T-cell (primary cell): ENCODE measurements around the gene CDK6. TPM values are rescaled to one million over a fixed set of nuclear protein-coding genes. Genes with fewer than 3 reads are reported as not detected.

ENCODE experiments used
- ATAC-seq, 4 experiments: fragments of 200-7000 bp in 3 of 4; fragments of 150-1000 bp in 1 of 4; cut with Tn5 transposase; replicated peaks in 1 of 4; 1 replicate in 3 of 4; 2 replicates in 1 of 4; pipeline ENCODE4 v1.10.0; 2021; ENCODE audit warnings: moderate library complexity in 3 of 4, mild to moderate bottlenecking in 2 of 4, moderate number of reproducible peaks in 1 of 4
- CTCF ChIA-PET, 2 donors: fragments of 300-600 bp; sonication (Branson Sonifier 250); formaldehyde crosslinking; loops; one replicate each; lab custom pipeline; 2022; ENCODE audit warnings: antibody characterized with exemption in 2 of 2; lab: Charles Lee
- POLR2A ChIA-PET, 2 donors: fragments of 300-600 bp; sonication (Branson Sonifier 250); formaldehyde crosslinking; loops; one replicate each; lab custom pipeline; 2022; ENCODE audit warnings: antibody characterized with exemption in 2 of 2; lab: Charles Lee
- DNase-seq, 35 experiments: peaks; one replicate each; pipeline versions ENCODE4 v3.0.0 to v3.0.0-alpha.2; 2013 to 2023
- H3K27ac ChIP-seq: one replicate; pipeline ENCODE4 v1.5.1; 2013; ENCODE audit warnings: low read length
- H3K27me3 ChIP-seq, 2 experiments: replicated peaks in 1 of 2; 1 replicate in 1 of 2; 2 replicates in 1 of 2; pipeline versions ENCODE4 v1.6.1 to v1.7.0; 2013; ENCODE audit warnings: low read length in 1 of 2, mixed read lengths in 1 of 2; ENCODE audit not compliant: control insufficient read depth in 2 of 2, insufficient read depth in 2 of 2; ENCODE audit errors: extremely low read depth in 1 of 2
- H3K36me3 ChIP-seq, 2 donors: 1 replicate in 1 of 2; 2 replicates in 1 of 2; pipeline versions ENCODE4 v1.6.1 to v1.7.0; 2013; ENCODE audit warnings: low read length in 1 of 2; ENCODE audit not compliant: control insufficient read depth in 2 of 2, insufficient read depth in 1 of 2; ENCODE audit errors: extremely low read depth in 1 of 2
- H3K4me1 ChIP-seq, 2 experiments: 1 replicate in 1 of 2; 2 replicates in 1 of 2; pipeline versions ENCODE4 v1.6.1 to v1.7.0; 2013; ENCODE audit warnings: low read length in 2 of 2, mixed read lengths in 1 of 2; ENCODE audit not compliant: insufficient read depth in 2 of 2, control insufficient read depth in 1 of 2; ENCODE audit errors: extremely low read depth in 1 of 2
- H3K4me3 ChIP-seq, 2 donors: 1 replicate in 1 of 2; 2 replicates in 1 of 2; pipeline versions ENCODE4 v1.5.1 to v1.7.0; 2013; ENCODE audit warnings: mild to moderate bottlenecking in 2 of 2, low read length in 1 of 2, moderate library complexity in 1 of 2; ENCODE audit not compliant: control insufficient read depth in 1 of 2; ENCODE audit errors: extremely low read depth in 1 of 2
- H3K9me3 ChIP-seq: 2 replicates; pipeline ENCODE4 v1.7.0; 2013
- H3K27ac Mint-ChIP-seq, 2 donors: one replicate each; pipeline ENCODE4 v1.8.0; 2020 to 2021; ENCODE audit warnings: mild to moderate bottlenecking in 2 of 2, mixed read lengths in 2 of 2
- H3K27me3 Mint-ChIP-seq, 2 donors: one replicate each; pipeline ENCODE4 v1.8.0; 2021 to 2022; ENCODE audit warnings: mixed read lengths in 2 of 2
- H3K36me3 Mint-ChIP-seq: one replicate; pipeline ENCODE4 v1.8.0; 2021; ENCODE audit warnings: mixed read lengths
- H3K4me1 Mint-ChIP-seq, 3 donors: one replicate each; pipeline ENCODE4 v1.8.0; 2020 to 2022; ENCODE audit warnings: mixed read lengths in 3 of 3, mild to moderate bottlenecking in 1 of 3
- H3K4me3 Mint-ChIP-seq, 3 donors: one replicate each; pipeline ENCODE4 v1.8.0; 2020 to 2022; ENCODE audit warnings: mild to moderate bottlenecking in 3 of 3, mixed read lengths in 3 of 3, moderate library complexity in 3 of 3
- H3K9me3 Mint-ChIP-seq, 3 donors: one replicate each; pipeline ENCODE4 v1.8.0; 2020 to 2022; ENCODE audit warnings: mixed read lengths in 3 of 3
- WGBS: methylation state at CpG from one replicate; pipeline ENCODE4 v1.1.5; 2013; ENCODE audit warnings: missing lambda C conversion rate; ENCODE audit not compliant: insufficient coverage; 5-methylcytosine and 5-hydroxymethylcytosine counted together
- total RNA-seq, 35 experiments: library from RNA in 6 of 35; stranded (reverse) in 6 of 35; fragments of 120-200 nt in 1 of 35; gene quantifications; one replicate each; pipeline versions ENCODE4 v1.2.1 to v1.2.4 and lab custom pipeline; 2013 to 2026

The CDK6 gene
- total RNA-seq, 5 donors from 2014 or later (not counting 1 experiment from before 2014, with no cell fraction given) = 29.8 to 107 (median 43.9) TPM

- WGBS = 93% methylated on average over 10 of the region's 14 CpGs
- POLR2A ChIA-PET = interaction anchor here in 1 of 2 donors (0.6 kb wide), 1 partner anchor 92 kb away, joined by 4 read pairs; no protein-coding TSS in a partner anchor
- H3K4me3 Mint-ChIP-seq = peak overlapping the region in 1 of 3 donors; percentile 2
Observed at GRCh38 chr7:92725161-92725925, 111.0 kb downstream of the CDK6 start.

GRCh38 chr7:92723943-92724342, 112.4 kb downstream of the CDK6 start:
- Mint-ChIP-seq H3K4me3 (no peak overlapping the region), H3K4me1 (peaks cover 11 to 33% (median 28%) of the 10 kb centered on the region in 3 donors), H3K27ac (no peak overlapping the region), H3K9me3 (no peaks in the 10 kb centered on the region), H3K36me3 (peaks cover 38% of the 10 kb centered on the region), H3K27me3 (no peaks in the 10 kb centered on the region)
- WGBS = 100% methylated on average over 1 of the region's 5 CpGs
- ChIA-PET CTCF (interaction anchor here (0.6 to 0.7 kb wide), 4 partner anchors 38 to 509 kb away, joined by 3 to 6 read pairs (median 3); no protein-coding TSS in a partner anchor), POLR2A (interaction anchor here (0.6 kb wide), 7 partner anchors 24 to 458 kb away, joined by 3 to 8 read pairs (median 5); no protein-coding TSS in a partner anchor)
- Histone ChIP-seq H3K4me3 (no peak overlapping the region), H3K4me1 (peaks cover 2 to 4% of the 10 kb centered on the region in 2 experiments), H3K36me3 (peaks cover 3 to 20% of the 10 kb centered on the region in 2 donors), H3K27ac (no peak overlapping the region), H3K27me3 (no peaks in the 10 kb centered on the region), H3K9me3 (no peaks in the 10 kb centered on the region)
- no peak for ATAC-seq
- DNase-seq = no peak

More at GRCh38 chr7:92725161-92725925, 111.0 kb downstream of the CDK6 start:
- Mint-ChIP-seq H3K36me3 (peaks cover 40% of the 10 kb centered on the region), H3K27ac (peak overlapping the region in 1 of 2 donors; percentile 36), H3K9me3 (no peaks in the 10 kb centered on the region), H3K4me1 (peaks cover 6 to 23% (median 23%) of the 10 kb centered on the region in 3 donors), H3K27me3 (no peaks in the 10 kb centered on the region)
- CTCF ChIA-PET = interaction anchor here in 1 of 2 donors (0.7 kb wide), 1 partner anchor 107 kb away, joined by 3 read pairs; no protein-coding TSS in a partner anchor
- Histone ChIP-seq H3K4me1 (peaks cover 0 to under 1% of the 10 kb centered on the region in 2 experiments), H3K27ac (no peak overlapping the region), H3K36me3 (peaks cover 3 to 20% of the 10 kb centered on the region in 2 donors), H3K4me3 (no peak overlapping the region), H3K27me3 (no peaks in the 10 kb centered on the region), H3K9me3 (no peaks in the 10 kb centered on the region)
- DNase-seq (no peak), ATAC-seq (no peak)

DNA sequence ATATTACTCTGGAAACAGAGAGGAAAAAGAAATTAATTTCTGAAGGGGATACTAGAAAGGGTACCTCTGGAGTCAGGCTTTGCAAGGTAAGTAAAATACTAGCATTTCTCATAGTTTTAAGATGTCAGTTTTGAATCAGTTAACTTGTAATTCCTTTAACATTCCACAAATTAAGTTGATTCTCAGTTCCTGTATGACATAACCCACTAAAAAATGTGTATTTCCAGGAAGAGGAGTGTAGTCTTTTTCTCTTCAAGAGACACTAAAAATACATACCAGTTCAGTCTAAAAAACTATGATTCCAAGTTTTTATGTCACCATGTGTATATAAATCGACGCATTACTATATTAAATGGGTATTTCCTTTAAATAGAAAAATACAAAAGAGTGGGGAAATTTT, 113.2 kb downstream of the CDK6 start:
- ChIA-PET POLR2A (interaction anchor here (0.6 kb wide), 7 partner anchors 24 to 457 kb away, joined by 3 to 8 read pairs (median 5); no protein-coding TSS in a partner anchor), CTCF (interaction anchor here in 1 of 2 donors (0.6 kb wide), 1 partner anchor 509 kb away, joined by 3 read pairs; no protein-coding TSS in a partner anchor)
- no CpG with 5 or more reads among the region's 2 CpGs for WGBS
- Mint-ChIP-seq H3K36me3 (peaks cover 38% of the 10 kb centered on the region), H3K4me1 (peaks cover 18 to 40% (median 36%) of the 10 kb centered on the region in 3 donors), H3K27me3 (no peaks in the 10 kb centered on the region), H3K9me3 (no peaks in the 10 kb centered on the region), H3K27ac (no peak overlapping the region), H3K4me3 (no peak overlapping the region)
- H3K27ac ChIP-seq = no peak overlapping the region
- peaks cover 3 to 20% of the 10 kb centered on the region in 2 donors for H3K36me3 ChIP-seq
- no peaks in the 10 kb centered on the region for H3K27me3 ChIP-seq
- H3K4me3 ChIP-seq = no peak overlapping the region
- DNase-seq (no peak), ATAC-seq (no peak)
- H3K4me1 ChIP-seq = peaks cover 7 to 9% of the 10 kb centered on the region in 2 experiments
- H3K9me3 ChIP-seq = no peaks in the 10 kb centered on the region

DNA sequence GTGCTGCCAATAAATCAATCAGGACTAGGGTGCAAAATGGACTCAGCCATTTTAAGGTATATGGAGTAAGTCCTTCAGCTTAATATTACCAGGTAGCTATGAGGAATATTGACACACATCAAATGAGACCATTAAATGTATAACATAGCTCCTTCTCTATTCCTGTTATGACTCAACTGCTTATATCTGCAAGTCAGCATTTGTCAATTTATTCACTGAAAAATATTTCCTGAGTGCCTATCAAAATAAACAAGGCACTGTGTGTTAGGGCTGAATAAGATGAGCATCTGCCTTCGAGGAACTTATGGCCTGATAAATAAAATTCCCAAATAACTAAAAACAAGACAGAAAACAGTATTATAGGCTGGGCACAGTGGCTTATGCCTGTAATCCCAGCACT, 113.8 kb downstream of the CDK6 start:
- no peak overlapping the region for H3K4me3 ChIP-seq
- peaks cover 25 to 47% (median 42%) of the 10 kb centered on the region in 3 donors for H3K4me1 Mint-ChIP-seq
- no CpG with 5 or more reads among the region's 1 CpG for WGBS
- H3K4me3 Mint-ChIP-seq = no peak overlapping the region
- H3K27me3 Mint-ChIP-seq = no peaks in the 10 kb centered on the region
- peaks cover 3 to 20% of the 10 kb centered on the region in 2 donors for H3K36me3 ChIP-seq
- ATAC-seq (no peak), DNase-seq (no peak)
- no peak overlapping the region for H3K27ac ChIP-seq
- POLR2A ChIA-PET = interaction anchor here (0.5 to 0.6 kb wide), 3 partner anchors 37 to 468 kb away, joined by 3 to 10 read pairs (median 5); no protein-coding TSS in a partner anchor
- H3K27me3 ChIP-seq = no peaks in the 10 kb centered on the region
- peak overlapping the region in 1 of 2 donors; percentile 28 for H3K27ac Mint-ChIP-seq
- no peaks in the 10 kb centered on the region for H3K9me3 ChIP-seq
- H3K4me1 ChIP-seq = peaks cover 9 to 16% of the 10 kb centered on the region in 2 experiments
- H3K36me3 Mint-ChIP-seq = peaks cover 38% of the 10 kb centered on the region
- H3K9me3 Mint-ChIP-seq = no peaks in the 10 kb centered on the region
- CTCF ChIA-PET = interaction anchor here (0.6 to 1.1 kb wide), 2 partner anchors 107 to 110 kb away, joined by 3 to 4 read pairs; no protein-coding TSS in a partner anchor

- H3K27me3 Mint-ChIP-seq = no peaks in the 10 kb centered on the region
- Histone ChIP-seq H3K4me3 (no peak overlapping the region), H3K9me3 (no peaks in the 10 kb centered on the region), H3K4me1 (peaks cover 9 to 16% of the 10 kb centered on the region in 2 experiments), H3K27ac (no peak overlapping the region), H3K27me3 (no peaks in the 10 kb centered on the region), H3K36me3 (peaks cover 3 to 20% of the 10 kb centered on the region in 2 donors)
- no peak for DNase-seq
- no peak for ATAC-seq
- peaks cover 27 to 49% (median 48%) of the 10 kb centered on the region in 3 donors for H3K4me1 Mint-ChIP-seq
- H3K36me3 Mint-ChIP-seq = peaks cover 35% of the 10 kb centered on the region
- no peak overlapping the region for H3K27ac Mint-ChIP-seq
- 100% methylated on average over 1 of the region's 4 CpGs for WGBS
- no peak overlapping the region for H3K4me3 Mint-ChIP-seq
- H3K9me3 Mint-ChIP-seq = no peaks in the 10 kb centered on the region
- ChIA-PET CTCF (interaction anchor here in 1 of 2 donors (1.0 kb wide), 1 partner anchor 112 kb away, joined by 4 read pairs; no protein-coding TSS in a partner anchor), POLR2A (no interaction called here)
Observed at GRCh38 chr7:92720604-92721350, 115.6 kb downstream of the CDK6 start.
